Sigmoid colon (tissue), 7 donors: Measurements from ENCODE around the gene ARRDC1. TPM values are rescaled to one million over a fixed set of nuclear protein-coding genes. Genes with fewer than 3 reads are reported as not detected.

ENCODE experiments used
- DNase-seq: peaks from one replicate; pipeline ENCODE4 v3.0.0-alpha.2; 2019
- H3K27ac ChIP-seq, 4 donors: fragments of 200-600 bp; sonication (generic); one replicate each; pipeline ENCODE4 v1.5.1; 2016 to 2019; ENCODE audit warnings: mild to moderate bottlenecking in 1 of 4
- H3K27me3 ChIP-seq, 3 donors: fragments of 200-600 bp; sonication (generic); one replicate each; pipeline ENCODE4 v1.5.1; 2019; ENCODE audit warnings: mild to moderate bottlenecking in 1 of 3
- H3K36me3 ChIP-seq, 4 donors: fragments of 200-600 bp; sonication (generic); one replicate each; pipeline ENCODE4 v1.5.1; 2016 to 2019
- H3K4me1 ChIP-seq, 4 donors: fragments of 200-600 bp; sonication (generic); one replicate each; pipeline ENCODE4 v1.5.1; 2017 to 2019
- H3K4me3 ChIP-seq, 4 donors: fragments of 200-600 bp; sonication (generic); one replicate each; pipeline ENCODE4 v1.5.1; 2017 to 2019; ENCODE audit warnings: mild to moderate bottlenecking in 2 of 4, moderate library complexity in 1 of 4
- H3K9me3 ChIP-seq, 4 donors: fragments of 200-600 bp in 3 of 4; sonication (generic) in 3 of 4; one replicate each; pipeline versions ENCODE4 v1.5.1 to v1.6.1; 2013 to 2019
- EP300 ChIP-seq, 4 donors: sonication (generic); formaldehyde crosslinking; IDR thresholded peaks; one replicate each; pipeline ENCODE4 v1.6.1; 2017; ENCODE audit warnings: antibody characterized with exemption in 4 of 4
- POLR2A ChIP-seq, 2 donors: fragments of 450-650 bp; IDR thresholded peaks; one replicate each; pipeline ENCODE4 v1.6.1; 2016; ENCODE audit warnings: antibody characterized with exemption in 2 of 2, mild to moderate bottlenecking in 2 of 2, moderate library complexity in 2 of 2
- POLR2AphosphoS5 ChIP-seq, 4 donors: sonication (generic); formaldehyde crosslinking; IDR thresholded peaks; one replicate each; pipeline ENCODE4 v1.6.1; 2017; ENCODE audit warnings: antibody characterized with exemption in 4 of 4
- WGBS, 2 donors: extraction: QIAGEN DNeasy Blood & Tissue Kit; methylation state at CpG; one replicate each; pipeline ENCODE4 v1.1.7; 2013; 5-methylcytosine and 5-hydroxymethylcytosine counted together
- intact Hi-C: fragments of 100-400 bp; cut with DNase I; formaldehyde crosslinking; loops from one replicate; pipeline ENCODE4 v1.15.1; 2023
- polyA plus RNA-seq, 3 donors: library from polyadenylated mRNA; stranded (reverse); fragments of 200-250 nt; gene quantifications; one replicate each; pipeline ENCODE4 v1.2.3, GENCODE V29; 2013
- total RNA-seq, 4 donors: library from RNA; depleted of rRNA; stranded (reverse); fragments of >200 nt; gene quantifications; one replicate each; pipeline ENCODE4 v1.1.0, GENCODE V29; 2016
- TF ChIP-seq, protein P1 (sequence below), 4 experiments: fragments of 450-650 bp in 3 of 4; fragments of 200-600 bp in 1 of 4; IDR thresholded peaks; one replicate each; pipeline ENCODE4 v1.5.1; 2016 to 2019; ENCODE audit warnings: antibody characterized with exemption in 4 of 4, mild to moderate bottlenecking in 3 of 4, moderate library complexity in 2 of 4
- donor health status: healthy with polysubstance abuse.
- donor health status: Bipolar disorder and iron deficiency.
- donor health status: healthy.

Gene ARRDC1
- total and polyA plus RNA-seq, 7 donors: 12.5 to 131 (median 26.3) TPM

DNA sequence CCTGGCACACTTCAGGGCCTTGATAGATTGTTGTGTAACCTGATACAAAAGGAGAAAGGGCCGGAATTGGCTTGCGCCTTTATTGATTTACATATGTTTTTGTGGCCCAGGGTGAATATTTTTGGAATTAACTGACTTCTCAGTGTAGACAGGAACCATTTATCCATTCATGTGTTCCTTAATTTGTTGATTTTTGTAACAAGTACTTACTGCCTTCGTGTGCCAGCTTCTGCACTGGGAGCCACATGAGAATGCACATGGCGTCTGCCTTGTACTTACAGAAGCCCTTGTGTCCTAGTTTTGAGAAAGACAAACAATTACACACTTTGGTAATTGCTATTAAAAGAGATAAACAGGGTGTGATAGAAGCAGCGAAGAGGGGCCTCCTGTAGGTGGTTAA lies 39.7 kb downstream of the ARRDC1 start:
- intact Hi-C loops: no loop called here
- H3K36me3 ChIP-seq: peaks cover 0 to 24% (median 0%) of the 10 kb centered on the region in 4 donors
- peaks cover 0 to 16% (median 4%) of the 10 kb centered on the region in 4 donors for H3K4me1 ChIP-seq
- no peaks in the 10 kb centered on the region for H3K9me3 ChIP-seq
- H3K27ac ChIP-seq: no peak overlapping the region
- no peak overlapping the region for H3K4me3 ChIP-seq
- no peak for DNase-seq
- WGBS, 2 donors: 93 to 95% methylated on average over 5 of the region's 5 CpGs
- H3K27me3 ChIP-seq: no peaks in the 10 kb centered on the region
- TF ChIP-seq, protein P1, sequence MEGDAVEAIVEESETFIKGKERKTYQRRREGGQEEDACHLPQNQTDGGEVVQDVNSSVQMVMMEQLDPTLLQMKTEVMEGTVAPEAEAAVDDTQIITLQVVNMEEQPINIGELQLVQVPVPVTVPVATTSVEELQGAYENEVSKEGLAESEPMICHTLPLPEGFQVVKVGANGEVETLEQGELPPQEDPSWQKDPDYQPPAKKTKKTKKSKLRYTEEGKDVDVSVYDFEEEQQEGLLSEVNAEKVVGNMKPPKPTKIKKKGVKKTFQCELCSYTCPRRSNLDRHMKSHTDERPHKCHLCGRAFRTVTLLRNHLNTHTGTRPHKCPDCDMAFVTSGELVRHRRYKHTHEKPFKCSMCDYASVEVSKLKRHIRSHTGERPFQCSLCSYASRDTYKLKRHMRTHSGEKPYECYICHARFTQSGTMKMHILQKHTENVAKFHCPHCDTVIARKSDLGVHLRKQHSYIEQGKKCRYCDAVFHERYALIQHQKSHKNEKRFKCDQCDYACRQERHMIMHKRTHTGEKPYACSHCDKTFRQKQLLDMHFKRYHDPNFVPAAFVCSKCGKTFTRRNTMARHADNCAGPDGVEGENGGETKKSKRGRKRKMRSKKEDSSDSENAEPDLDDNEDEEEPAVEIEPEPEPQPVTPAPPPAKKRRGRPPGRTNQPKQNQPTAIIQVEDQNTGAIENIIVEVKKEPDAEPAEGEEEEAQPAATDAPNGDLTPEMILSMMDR (IDR thresholded peaks at IDR 0.05): no peak
- TF ChIP-seq EP300 (IDR thresholded peaks at IDR 0.05): no peak
- no peak for TF ChIP-seq POLR2A (IDR thresholded peaks at IDR 0.05)
- TF ChIP-seq POLR2AphosphoS5 (IDR thresholded peaks at IDR 0.05): no peak

DNA sequence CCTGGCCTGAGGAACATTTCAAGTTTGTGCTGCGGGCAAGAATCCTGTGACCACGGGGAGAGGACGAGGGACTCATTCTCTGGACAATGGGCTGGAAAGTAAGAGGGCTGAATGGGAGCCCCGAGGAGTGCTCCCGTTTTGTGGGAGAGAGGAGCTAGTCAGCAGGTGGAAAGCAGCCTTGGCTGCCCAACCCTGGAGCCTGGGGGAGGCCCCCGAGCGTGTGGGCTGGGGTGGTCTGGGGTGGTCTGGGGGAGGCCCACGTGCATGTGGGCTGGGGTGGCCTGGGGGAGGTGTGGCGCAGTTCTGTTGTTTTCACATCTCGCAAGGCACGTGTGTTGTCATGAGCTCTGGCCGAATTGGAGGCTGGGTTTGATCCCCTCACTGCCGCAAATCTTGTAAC lies 40.9 kb downstream of the ARRDC1 start:
- no peaks in the 10 kb centered on the region for H3K27me3 ChIP-seq
- peaks cover 0 to 14% (median 0%) of the 10 kb centered on the region in 4 donors for H3K4me1 ChIP-seq
- peaks cover 0 to 26% (median under 1%) of the 10 kb centered on the region in 4 donors for H3K36me3 ChIP-seq
- intact Hi-C loops: no loop called here
- no peaks in the 10 kb centered on the region for H3K9me3 ChIP-seq
- WGBS, 2 donors: 91 to 93% methylated on average over 13 of the region's 13 CpGs
- TF ChIP-seq POLR2AphosphoS5 (IDR thresholded peaks at IDR 0.05): no peak
- TF ChIP-seq, protein P1 (IDR thresholded peaks at IDR 0.05): no peak
- H3K4me3 ChIP-seq: no peak overlapping the region
- DNase-seq: no peak
- no peak overlapping the region for H3K27ac ChIP-seq

DNA sequence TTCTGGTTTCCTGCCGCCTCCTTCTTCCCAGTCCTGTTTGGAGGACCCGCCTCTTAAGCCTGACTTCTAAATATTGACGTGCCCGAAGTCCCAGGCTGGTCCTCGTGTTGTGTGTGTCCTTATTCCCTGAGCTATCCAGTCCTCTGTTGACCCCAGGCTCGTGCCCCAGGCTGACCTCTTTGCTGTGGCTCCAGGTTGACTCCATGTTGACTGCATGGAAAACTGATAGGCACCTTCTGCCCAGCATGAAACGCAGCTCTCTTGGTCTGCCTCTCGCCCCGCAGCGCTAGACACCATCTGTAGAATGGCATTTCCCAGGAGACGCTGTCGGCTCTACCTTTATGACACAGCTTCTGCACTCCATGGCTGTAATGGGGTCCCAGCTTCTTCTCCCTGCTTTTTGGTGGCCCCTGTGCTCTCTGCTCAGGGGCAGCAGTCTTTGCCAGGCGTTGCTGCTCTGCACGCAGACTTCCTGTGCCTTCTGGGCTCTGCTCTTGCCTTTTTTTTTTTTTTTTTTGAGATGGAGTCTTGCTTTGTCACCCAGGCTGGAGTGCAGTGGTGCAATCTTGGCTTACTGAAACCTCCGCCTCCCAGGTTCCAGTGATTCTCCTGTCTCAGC lies 41.7 kb downstream of the ARRDC1 start:
- no peaks in the 10 kb centered on the region for H3K27me3 ChIP-seq
- DNase-seq: no peak
- no peak overlapping the region for H3K4me3 ChIP-seq
- H3K9me3 ChIP-seq: no peaks in the 10 kb centered on the region
- intact Hi-C loops: no loop called here
- peaks cover 0 to 34% (median 2%) of the 10 kb centered on the region in 4 donors for H3K36me3 ChIP-seq
- WGBS, 2 donors: 62 to 87% methylated on average over 15 of the region's 15 CpGs
- no peak overlapping the region for H3K27ac ChIP-seq
- no peak for TF ChIP-seq POLR2AphosphoS5 (IDR thresholded peaks at IDR 0.05)
- no peak for TF ChIP-seq POLR2A (IDR thresholded peaks at IDR 0.05)
- no peak for TF ChIP-seq EP300 (IDR thresholded peaks at IDR 0.05)
- TF ChIP-seq, protein P1 (IDR thresholded peaks at IDR 0.05): no peak
- peaks cover 0 to 12% (median 0%) of the 10 kb centered on the region in 4 donors for H3K4me1 ChIP-seq

DNA sequence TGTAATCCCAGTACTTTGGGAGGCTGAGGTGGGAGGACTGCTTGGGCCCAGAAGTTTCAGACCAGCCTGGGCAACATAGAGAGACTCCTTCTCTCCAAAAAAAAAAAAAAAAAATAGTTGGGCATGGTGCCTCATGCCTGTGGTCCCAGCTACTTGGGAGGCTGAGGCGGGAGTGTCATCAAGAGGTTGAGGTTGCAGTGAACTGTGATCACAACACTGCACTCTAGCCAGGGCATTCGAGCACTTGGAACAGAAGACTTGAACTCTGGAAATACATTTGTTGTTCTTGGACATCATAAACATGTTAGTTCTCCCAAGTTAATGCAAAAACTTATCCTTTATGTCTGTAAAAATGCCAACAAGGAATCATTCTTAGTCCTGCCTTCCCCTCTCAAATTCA lies 42.9 kb downstream of the ARRDC1 start:
- Histone ChIP-seq H3K4me1 (peaks cover 0 to 12% (median 0%) of the 10 kb centered on the region in 4 donors), H3K36me3 (peaks cover 0 to 41% (median 2%) of the 10 kb centered on the region in 4 donors), H3K9me3 (no peaks in the 10 kb centered on the region), H3K4me3 (no peak overlapping the region), H3K27me3 (no peaks in the 10 kb centered on the region), H3K27ac (no peak overlapping the region)
- TF ChIP-seq POLR2A (IDR thresholded peaks at IDR 0.05) (no peak), POLR2AphosphoS5 (IDR thresholded peaks at IDR 0.05) (no peak), EP300 (IDR thresholded peaks at IDR 0.05) (no peak)
- TF ChIP-seq, protein P1 (IDR thresholded peaks at IDR 0.05): no peak
- intact Hi-C loops: no loop called here
- DNase-seq: no peak
- WGBS, 2 donors: 81 to 90% methylated on average over 2 of the region's 2 CpGs

DNA sequence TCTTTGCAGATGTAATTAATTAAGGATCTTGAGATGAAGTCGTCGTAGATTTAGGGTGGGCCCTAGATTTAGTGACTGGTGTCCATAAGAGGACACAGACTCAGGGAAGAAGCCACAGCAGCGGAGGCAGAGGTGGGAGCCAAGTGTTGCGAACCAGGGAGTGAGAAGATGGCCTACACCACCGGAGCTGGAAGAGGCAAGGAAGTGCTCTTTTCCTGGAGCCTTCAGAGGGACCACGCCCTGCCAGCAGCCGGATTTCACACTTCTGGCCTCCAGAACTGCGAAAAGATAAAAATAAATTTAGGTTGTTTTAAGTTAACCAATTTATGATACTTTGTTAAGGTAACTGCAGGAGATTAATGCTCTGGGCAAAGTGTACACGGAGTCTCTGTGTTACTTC lies 44.1 kb downstream of the ARRDC1 start:
- H3K36me3 ChIP-seq: peaks cover 0 to 35% (median 2%) of the 10 kb centered on the region in 4 donors
- TF ChIP-seq EP300 (IDR thresholded peaks at IDR 0.05) (no peak), POLR2A (IDR thresholded peaks at IDR 0.05) (no peak), POLR2AphosphoS5 (IDR thresholded peaks at IDR 0.05) (no peak)
- TF ChIP-seq, protein P1 (IDR thresholded peaks at IDR 0.05): no peak

More for the DNA sequence above, 44.1 kb downstream of the ARRDC1 start:
- H3K27ac ChIP-seq: no peak overlapping the region
- DNase-seq: no peak
- intact Hi-C loops: no loop called here
- no peaks in the 10 kb centered on the region for H3K27me3 ChIP-seq
- peaks cover 0 to 12% (median 0%) of the 10 kb centered on the region in 4 donors for H3K4me1 ChIP-seq
- no peaks in the 10 kb centered on the region for H3K9me3 ChIP-seq
- 82 to 87% methylated on average over 9 of the region's 9 CpGs for WGBS, 2 donors
- H3K4me3 ChIP-seq: no peak overlapping the region
